HepG2 (cell line): ENCODE data around the gene RASSF4.

Experiments used
- BHLHE40 ChIP-seq: IDR thresholded peaks from 2 replicates; pipeline ENCODE4 v1.6.1; 2011; ENCODE audit warnings: low read length, improper control_type of control experiment
- CBX2 ChIP-seq, 2 experiments: fragments of 200-600 bp in 1 of 2; sonication (generic); formaldehyde crosslinking in 1 of 2; IDR thresholded peaks; 2 replicates each; pipeline versions ENCODE4 v1.7.0 to v1.8.1; 2018 to 2022; ENCODE audit warnings: low read depth in 2 of 2, low read length in 1 of 2, mild to moderate bottlenecking in 1 of 2, missing genetic modification reagents in 1 of 2
- EZH2 ChIP-seq: conservative IDR thresholded peaks from 2 replicates; pipeline ENCODE4 v1.6.1; 2012; ENCODE audit warnings: mild to moderate bottlenecking, low read depth, low read length, moderate library complexity
- IRF2 ChIP-seq: IDR thresholded peaks from 2 replicates; pipeline ENCODE4 v1.6.1; 2018; ENCODE audit warnings: missing genetic modification reagents, missing compliant biosample characterization
- SP1 ChIP-seq, 2 experiments: fragments of 450-650 bp in 1 of 2; sonication (generic) in 1 of 2; formaldehyde crosslinking in 1 of 2; IDR thresholded peaks; 2 replicates each; pipeline versions ENCODE4 v1.4.0 to v1.6.1; 2016 to 2020; ENCODE audit warnings: missing genetic modification reagents in 1 of 2
- SRSF4 ChIP-seq: fragments of 200-400 bp; formaldehyde crosslinking; IDR thresholded peaks from one replicate; pipeline ENCODE4 v1.6.1; 2018; ENCODE audit warnings: mild to moderate bottlenecking, low read depth, low read length, moderate library complexity; ENCODE audit not compliant: poor library complexity, severe bottlenecking
- ZNF30 ChIP-seq: sonication (generic); formaldehyde crosslinking; IDR thresholded peaks from 2 replicates; pipeline ENCODE4 v1.5.0; 2020; ENCODE audit warnings: mild to moderate bottlenecking, missing genetic modification reagents
- TF ChIP-seq, protein P1 (sequence below): sonication (generic); formaldehyde crosslinking; IDR thresholded peaks from 2 replicates; pipeline ENCODE4 v1.5.0; 2020; ENCODE audit warnings: mild to moderate bottlenecking, missing genetic modification reagents, moderate library complexity

DNA sequence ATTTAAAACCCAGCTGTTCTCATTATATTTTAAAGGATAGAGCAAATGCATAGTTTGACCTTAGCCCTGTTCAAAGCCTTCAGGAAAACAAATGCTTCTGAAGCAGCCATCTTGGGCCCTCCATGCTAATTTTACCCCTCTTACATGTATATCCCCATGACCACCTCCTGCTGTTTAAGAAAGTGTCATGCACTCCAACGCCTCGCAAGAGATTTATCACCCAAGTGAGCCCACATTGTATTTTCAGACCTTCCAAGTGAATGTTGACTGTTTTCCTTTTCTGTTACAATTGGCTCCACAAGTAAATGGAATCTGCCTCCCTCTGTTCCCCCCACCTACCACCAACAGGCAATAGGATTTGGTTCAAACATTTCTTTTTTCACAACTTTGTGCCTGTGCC lies 43.2 kb upstream of the RASSF4 start:
- TF ChIP-seq CBX2 (IDR thresholded peaks at IDR 0.05; ENCODE audit: low read depth, low read length) (no peak), CBX2 (CRISPR knock-in tag; IDR thresholded peaks at IDR 0.05; ENCODE audit: low read depth) (no peak), SP1 (IDR thresholded peaks at IDR 0.05) (no peak), SP1 (CRISPR knock-in tag; IDR thresholded peaks at IDR 0.05) (no peak), ZNF30 (CRISPR knock-in tag) (no peak), BHLHE40 (no peak), SRSF4 (no peak), EZH2 (no peak), IRF2 (CRISPR knock-in tag) (no peak)
- TF ChIP-seq, protein P1, sequence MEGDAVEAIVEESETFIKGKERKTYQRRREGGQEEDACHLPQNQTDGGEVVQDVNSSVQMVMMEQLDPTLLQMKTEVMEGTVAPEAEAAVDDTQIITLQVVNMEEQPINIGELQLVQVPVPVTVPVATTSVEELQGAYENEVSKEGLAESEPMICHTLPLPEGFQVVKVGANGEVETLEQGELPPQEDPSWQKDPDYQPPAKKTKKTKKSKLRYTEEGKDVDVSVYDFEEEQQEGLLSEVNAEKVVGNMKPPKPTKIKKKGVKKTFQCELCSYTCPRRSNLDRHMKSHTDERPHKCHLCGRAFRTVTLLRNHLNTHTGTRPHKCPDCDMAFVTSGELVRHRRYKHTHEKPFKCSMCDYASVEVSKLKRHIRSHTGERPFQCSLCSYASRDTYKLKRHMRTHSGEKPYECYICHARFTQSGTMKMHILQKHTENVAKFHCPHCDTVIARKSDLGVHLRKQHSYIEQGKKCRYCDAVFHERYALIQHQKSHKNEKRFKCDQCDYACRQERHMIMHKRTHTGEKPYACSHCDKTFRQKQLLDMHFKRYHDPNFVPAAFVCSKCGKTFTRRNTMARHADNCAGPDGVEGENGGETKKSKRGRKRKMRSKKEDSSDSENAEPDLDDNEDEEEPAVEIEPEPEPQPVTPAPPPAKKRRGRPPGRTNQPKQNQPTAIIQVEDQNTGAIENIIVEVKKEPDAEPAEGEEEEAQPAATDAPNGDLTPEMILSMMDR (CRISPR knock-in tag): no peak
